MM.1S (cell line): ENCODE measurements around the gene CFC1.
"Not testable (repeated sequence)": the region's sequence is repeated elsewhere in the genome, so short reads cannot be mapped to it uniquely, and the experiment has no call there.

Source experiments
- DNase-seq: peaks from one replicate; pipeline ENCODE4 v3.0.0-alpha.2; 2015
- H2AFZ ChIP-seq: fragments of 300-600 bp; sonication (generic); 2 replicates; pipeline ENCODE4 v1.6.0; 2016; ENCODE audit warnings: antibody characterized with exemption, low read length
- H3F3A ChIP-seq: fragments of 300-600 bp; sonication (generic); 2 replicates; pipeline ENCODE4 v1.6.1; 2016; ENCODE audit warnings: mild to moderate bottlenecking, antibody characterized with exemption, low read length, moderate library complexity, mixed read lengths; ENCODE audit not compliant: insufficient read depth
- H3K27ac ChIP-seq: fragments of 300-600 bp; sonication (generic); 2 replicates; pipeline ENCODE4 v1.5.1; 2016; ENCODE audit warnings: mild to moderate bottlenecking, low read length
- H3K27me3 ChIP-seq: fragments of 300-600 bp; sonication (generic); replicated peaks from 2 replicates; pipeline ENCODE4 v1.6.0; 2016; ENCODE audit warnings: low read length; ENCODE audit not compliant: insufficient read depth
- H3K36me3 ChIP-seq: fragments of 300-600 bp; sonication (generic); replicated peaks from 2 replicates; pipeline ENCODE4 v1.6.1; 2016; ENCODE audit warnings: mild to moderate bottlenecking, low read length, mixed read lengths; ENCODE audit not compliant: insufficient read depth
- H3K4me1 ChIP-seq: fragments of 300-600 bp; sonication (generic); 2 replicates; pipeline ENCODE4 v1.6.1; 2016; ENCODE audit warnings: low read length, mixed read lengths
- H3K4me2 ChIP-seq: fragments of 300-600 bp; sonication (generic); 2 replicates; pipeline ENCODE4 v1.6.0; 2016; ENCODE audit warnings: low read depth, low read length
- H3K4me3 ChIP-seq: fragments of 300-600 bp; sonication (generic); 2 replicates; pipeline ENCODE4 v1.5.1; 2016; ENCODE audit warnings: low read length, mixed read lengths
- H3K79me2 ChIP-seq: fragments of 300-600 bp; sonication (generic); 2 replicates; pipeline ENCODE4 v1.6.1; 2016; ENCODE audit warnings: mixed run types, low read length, mixed read lengths
- H3K9ac ChIP-seq: fragments of 300-600 bp; sonication (generic); 2 replicates; pipeline ENCODE4 v1.6.1; 2016; ENCODE audit warnings: low read length, mixed read lengths
- H3K9me2 ChIP-seq: fragments of 300-600 bp; sonication (generic); replicated peaks from 2 replicates; pipeline ENCODE4 v1.6.1; 2016; ENCODE audit warnings: mild to moderate bottlenecking, low read length, mixed read lengths; ENCODE audit not compliant: insufficient read depth
- H3K9me3 ChIP-seq: fragments of 300-600 bp; sonication (generic); replicated peaks from 2 replicates; pipeline ENCODE4 v1.6.1; 2016; ENCODE audit warnings: mild to moderate bottlenecking, low read length, mixed read lengths; ENCODE audit not compliant: insufficient read depth
- H4K20me1 ChIP-seq: fragments of 300-600 bp; sonication (generic); 2 replicates; pipeline ENCODE4 v1.6.1; 2016; ENCODE audit warnings: mild to moderate bottlenecking, low read length, moderate library complexity, mixed read lengths; ENCODE audit not compliant: insufficient read depth

Gene CFC1

DNA sequence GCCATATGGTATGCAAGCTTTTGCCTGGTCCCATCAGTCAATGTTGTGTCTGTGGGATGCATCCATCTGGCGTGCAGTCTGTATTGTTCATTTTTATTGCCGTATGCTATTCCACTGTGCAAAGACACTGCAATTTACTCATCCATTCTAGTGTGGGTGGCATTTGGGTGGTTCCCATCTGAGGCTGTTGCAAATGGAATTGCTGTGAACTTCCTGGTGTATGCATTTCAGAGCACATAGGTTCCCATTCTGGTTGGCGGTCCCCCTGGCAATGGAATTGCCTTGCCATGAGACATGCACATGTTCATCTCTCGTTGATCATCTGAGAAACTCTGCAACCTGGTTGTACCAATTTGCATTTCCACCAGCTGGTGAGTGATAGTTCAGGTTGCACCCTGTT, 21.8 kb downstream of the CFC1 start:
- not testable (repeated sequence) for H3K4me1 ChIP-seq, H3K27me3 ChIP-seq, H3K36me3 ChIP-seq, DNase-seq, H3K9ac ChIP-seq, H3K9me2 ChIP-seq, H4K20me1 ChIP-seq, H3K79me2 ChIP-seq, H2AFZ ChIP-seq, H3F3A ChIP-seq, H3K4me3 ChIP-seq, H3K4me2 ChIP-seq, H3K9me3 ChIP-seq, H3K27ac ChIP-seq

DNA sequence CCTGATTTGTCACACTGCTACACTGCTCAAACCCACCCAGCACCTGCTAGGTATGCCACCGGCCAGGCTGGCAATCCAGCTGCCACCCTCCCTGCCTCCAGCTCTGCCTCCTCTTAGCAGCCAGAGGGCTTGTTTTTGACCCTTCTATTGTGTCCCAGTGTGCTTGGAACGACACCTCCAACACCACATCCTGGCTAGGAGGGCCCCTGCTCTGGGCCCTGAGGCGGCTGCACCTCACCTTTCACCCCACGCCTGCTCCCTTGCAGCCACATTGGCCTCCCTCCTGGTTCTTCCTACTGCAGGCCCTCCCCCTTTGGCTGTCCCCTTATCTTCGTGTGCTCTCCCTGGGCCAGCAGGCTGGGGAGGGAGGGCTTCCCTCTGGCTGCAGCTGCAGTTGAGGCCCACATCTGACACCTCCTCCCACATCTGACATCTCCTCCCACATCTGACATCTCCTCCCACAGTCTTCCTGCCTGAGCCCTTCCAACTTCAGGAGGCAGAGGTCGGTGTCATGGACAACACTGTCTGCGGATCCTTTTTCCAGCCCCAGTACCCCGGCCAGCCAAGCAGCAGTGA, 23.1 kb downstream of the CFC1 start:
- not testable (repeated sequence) for DNase-seq, H4K20me1 ChIP-seq, H3K4me1 ChIP-seq, H3K4me2 ChIP-seq, H3K79me2 ChIP-seq, H3K9me2 ChIP-seq, H3K36me3 ChIP-seq, H3K27ac ChIP-seq, H3K9me3 ChIP-seq, H3K9ac ChIP-seq, H2AFZ ChIP-seq, H3K4me3 ChIP-seq, H3K27me3 ChIP-seq, H3F3A ChIP-seq

DNA sequence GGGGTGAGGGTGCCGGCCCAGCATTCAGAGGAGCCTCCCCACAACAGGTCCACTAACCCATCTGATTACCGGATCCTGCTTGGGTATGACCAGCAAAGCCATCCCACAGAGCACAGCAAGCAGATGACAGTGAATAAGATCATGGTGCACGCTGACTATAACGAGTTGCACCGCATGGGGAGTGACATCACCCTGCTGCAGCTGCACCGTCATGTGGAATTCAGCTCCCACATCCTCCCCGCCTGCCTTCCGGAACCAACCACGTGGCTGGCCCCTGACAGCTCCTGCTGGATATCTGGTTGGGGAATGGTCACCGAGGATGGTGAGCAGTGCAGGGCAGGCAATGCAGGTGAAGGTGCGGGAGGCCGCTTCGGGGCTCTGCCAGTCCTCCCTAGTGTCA, 25.1 kb downstream of the CFC1 start:
- not testable (repeated sequence) for H4K20me1 ChIP-seq, DNase-seq, H3F3A ChIP-seq, H3K9me3 ChIP-seq, H3K4me1 ChIP-seq, H2AFZ ChIP-seq, H3K9ac ChIP-seq, H3K27me3 ChIP-seq, H3K27ac ChIP-seq, H3K79me2 ChIP-seq, H3K4me2 ChIP-seq, H3K4me3 ChIP-seq, H3K9me2 ChIP-seq, H3K36me3 ChIP-seq

DNA sequence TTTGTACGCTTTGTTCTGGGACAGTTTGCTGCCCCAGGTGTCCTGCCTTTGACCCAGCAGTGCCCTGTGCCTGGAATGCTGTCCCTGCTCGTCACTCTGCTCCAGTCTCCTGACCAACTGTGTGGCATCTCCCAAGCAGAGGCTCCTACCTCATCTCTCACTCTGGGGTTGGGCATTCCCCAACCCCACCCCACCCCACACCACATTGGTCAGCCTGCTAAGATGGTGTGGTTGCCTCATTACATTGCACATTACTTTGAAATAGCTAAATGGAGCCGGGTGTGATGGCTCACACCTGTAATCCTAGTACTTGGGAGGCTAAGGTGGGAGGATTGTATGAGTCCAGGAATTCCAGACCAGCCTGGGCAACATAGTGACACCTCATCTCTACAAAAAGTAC, 27.4 kb downstream of the CFC1 start:
- H3K9me3 ChIP-seq, H4K20me1 ChIP-seq, H2AFZ ChIP-seq, H3K4me3 ChIP-seq, H3K4me2 ChIP-seq, H3K4me1 ChIP-seq, DNase-seq, H3K9ac ChIP-seq, H3K79me2 ChIP-seq, H3K27me3 ChIP-seq, H3K36me3 ChIP-seq, H3F3A ChIP-seq, H3K27ac ChIP-seq, H3K9me2 ChIP-seq: not testable (repeated sequence)

DNA sequence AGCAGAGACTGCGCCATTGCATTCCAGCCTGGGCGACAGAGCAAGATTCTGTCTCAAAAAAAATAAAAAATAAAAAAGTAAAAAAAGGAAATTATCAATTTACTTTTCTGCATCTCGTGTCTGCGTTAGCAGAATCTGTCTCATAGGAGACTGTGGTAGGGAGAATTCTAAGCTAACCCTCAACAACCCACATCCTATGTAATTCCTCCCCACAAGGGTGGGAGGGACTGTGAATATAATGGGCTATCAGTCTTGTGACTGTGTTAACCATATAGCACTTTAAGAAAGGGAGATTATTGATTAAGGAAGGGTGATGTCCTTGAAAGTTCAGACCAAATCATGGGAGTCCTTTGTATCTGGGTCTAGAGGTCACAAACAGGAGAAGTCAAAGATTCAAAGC, 33.2 kb downstream of the CFC1 start:
- DNase-seq, H3K36me3 ChIP-seq, H3K9me2 ChIP-seq, H3K9me3 ChIP-seq, H4K20me1 ChIP-seq, H3K4me2 ChIP-seq, H3K9ac ChIP-seq, H3K79me2 ChIP-seq, H3K27ac ChIP-seq, H2AFZ ChIP-seq, H3K4me3 ChIP-seq, H3F3A ChIP-seq, H3K27me3 ChIP-seq, H3K4me1 ChIP-seq: not testable (repeated sequence)

DNA sequence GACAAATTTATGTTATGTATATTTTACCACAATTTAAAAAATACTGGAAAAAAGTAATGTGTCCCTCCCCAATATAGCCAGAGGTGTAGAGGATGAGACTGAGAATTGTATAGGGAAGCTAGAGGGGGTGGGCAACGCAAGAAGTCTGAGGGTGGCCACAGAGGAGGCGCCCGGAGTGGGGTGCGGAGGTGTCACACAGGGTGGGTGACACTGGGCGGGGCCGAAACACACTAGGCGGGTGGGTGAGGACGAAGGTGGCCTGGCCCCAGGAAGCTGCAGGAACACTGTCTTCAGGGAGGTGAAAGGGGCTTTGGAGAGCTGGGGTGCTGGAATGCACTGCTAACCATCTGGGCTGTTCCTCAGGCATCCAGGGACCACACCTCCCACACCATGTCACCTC, 42.9 kb downstream of the CFC1 start:
- not testable (repeated sequence) for H3K4me1 ChIP-seq, H4K20me1 ChIP-seq, H3K79me2 ChIP-seq, H3K27ac ChIP-seq, H3K4me3 ChIP-seq, DNase-seq, H3F3A ChIP-seq, H3K27me3 ChIP-seq, H3K9me3 ChIP-seq, H3K9me2 ChIP-seq, H3K36me3 ChIP-seq, H3K4me2 ChIP-seq, H2AFZ ChIP-seq, H3K9ac ChIP-seq

DNA sequence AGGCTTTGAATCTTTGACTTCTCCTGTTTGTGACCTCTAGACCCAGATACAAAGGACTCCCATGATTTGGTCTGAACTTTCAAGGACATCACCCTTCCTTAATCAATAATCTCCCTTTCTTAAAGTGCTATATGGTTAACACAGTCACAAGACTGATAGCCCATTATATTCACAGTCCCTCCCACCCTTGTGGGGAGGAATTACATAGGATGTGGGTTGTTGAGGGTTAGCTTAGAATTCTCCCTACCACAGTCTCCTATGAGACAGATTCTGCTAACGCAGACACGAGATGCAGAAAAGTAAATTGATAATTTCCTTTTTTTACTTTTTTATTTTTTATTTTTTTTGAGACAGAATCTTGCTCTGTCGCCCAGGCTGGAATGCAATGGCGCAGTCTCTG, 45.2 kb downstream of the CFC1 start:
- H3F3A ChIP-seq, DNase-seq, H3K27me3 ChIP-seq, H4K20me1 ChIP-seq, H3K9me2 ChIP-seq, H3K4me2 ChIP-seq, H2AFZ ChIP-seq, H3K4me3 ChIP-seq, H3K36me3 ChIP-seq, H3K9me3 ChIP-seq, H3K79me2 ChIP-seq, H3K9ac ChIP-seq, H3K4me1 ChIP-seq, H3K27ac ChIP-seq: not testable (repeated sequence)

DNA sequence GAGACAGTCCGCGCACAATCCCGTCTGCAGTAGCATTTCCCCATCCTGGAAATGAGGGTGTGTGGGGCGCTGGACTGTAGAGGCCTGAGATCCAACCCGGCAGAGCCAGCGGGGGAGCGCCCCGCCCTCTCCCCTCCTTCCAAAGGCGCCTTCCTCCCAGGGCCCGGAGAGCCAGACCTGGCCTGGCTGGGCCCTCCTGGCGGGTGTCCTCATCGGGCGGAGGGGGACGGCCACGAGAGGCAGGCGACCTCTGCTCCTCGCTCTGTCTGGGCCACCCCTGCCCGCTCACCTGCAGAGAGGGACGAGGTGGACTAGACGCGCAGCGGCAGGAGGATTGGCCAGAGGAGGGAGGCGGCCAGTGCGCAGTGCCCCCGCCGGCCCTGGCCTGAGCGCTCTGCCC, 49.9 kb downstream of the CFC1 start:
- H3K9me2 ChIP-seq, H3K9me3 ChIP-seq, H3K79me2 ChIP-seq, H3F3A ChIP-seq, H3K4me1 ChIP-seq, DNase-seq, H3K36me3 ChIP-seq, H3K27me3 ChIP-seq, H2AFZ ChIP-seq, H3K27ac ChIP-seq, H3K4me3 ChIP-seq, H3K9ac ChIP-seq, H4K20me1 ChIP-seq, H3K4me2 ChIP-seq: not testable (repeated sequence)
